Stimulated activated CD8-positive, alpha-beta memory T cell treated with anti-CD3 and anti-CD28 coated beads, Interleukin-7, amount 100 ng/mL, for 4 hours (primary cell): Measurements from ENCODE around the gene MLF2.

Experiments used
- DNase-seq, 2 donors: peaks; one replicate each; pipeline ENCODE4 v3.0.0-alpha.2; 2020; ENCODE audit warnings: low read depth in 2 of 2

Gene MLF2, protein sequence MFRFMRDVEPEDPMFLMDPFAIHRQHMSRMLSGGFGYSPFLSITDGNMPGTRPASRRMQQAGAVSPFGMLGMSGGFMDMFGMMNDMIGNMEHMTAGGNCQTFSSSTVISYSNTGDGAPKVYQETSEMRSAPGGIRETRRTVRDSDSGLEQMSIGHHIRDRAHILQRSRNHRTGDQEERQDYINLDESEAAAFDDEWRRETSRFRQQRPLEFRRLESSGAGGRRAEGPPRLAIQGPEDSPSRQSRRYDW

GRCh38 chr12:6752921-6753771 is at the start of gene MLF2:
TSS of gene MLF2 (minus strand) at chr12:6753141. CDS start at chr12:6752334, 807 bp downstream.
- DNase-seq = peak; percentile 94 to 96

GRCh38 chr12:6799147-6799546 is 46.2 kb upstream of the MLF2 start:
- DNase-seq = no peak

GRCh38 chr12:6796576-6796975 is 43.6 kb upstream of the MLF2 start:
- DNase-seq = no peak

- DNase-seq = no peak
These were observed 42.1 kb upstream of the MLF2 start for GRCh38 chr12:6795088-6795487.

- no peak for DNase-seq
These were observed 39.7 kb upstream of the MLF2 start for GRCh38 chr12:6792522-6793201.

DNA sequence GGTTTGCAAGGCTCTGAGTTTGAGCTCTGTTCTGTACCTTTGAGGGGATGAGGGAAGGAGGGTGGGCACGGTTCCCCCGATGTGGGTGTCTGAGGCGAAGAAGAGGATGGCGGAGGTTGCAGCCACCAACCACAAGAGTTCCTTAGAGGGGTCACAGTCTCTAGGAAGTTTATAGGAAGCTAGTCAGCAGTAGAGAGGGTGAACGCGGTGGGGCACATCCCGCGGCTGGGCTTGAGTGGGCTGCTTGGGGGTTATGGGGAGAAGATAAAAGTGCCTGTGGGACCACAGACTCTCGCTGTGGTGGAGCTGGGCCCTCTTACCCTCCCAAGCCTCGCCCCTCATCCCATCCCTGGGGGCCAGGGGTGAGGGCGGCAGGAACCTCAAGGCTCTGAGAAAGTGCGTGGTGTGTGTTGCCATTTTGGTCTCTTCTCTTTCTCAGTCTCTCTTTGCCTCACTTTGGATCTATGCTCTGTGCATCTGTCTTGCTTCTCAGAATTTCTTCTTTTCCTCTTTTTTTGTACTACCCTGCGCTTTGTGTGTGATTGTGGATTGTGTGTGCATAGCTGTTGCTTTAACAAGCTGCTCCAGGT is 39.1 kb upstream of the MLF2 start:
- DNase-seq = no peak

- DNase-seq = no peak
These were observed 37.7 kb upstream of the MLF2 start for GRCh38 chr12:6790496-6791150.

DNA sequence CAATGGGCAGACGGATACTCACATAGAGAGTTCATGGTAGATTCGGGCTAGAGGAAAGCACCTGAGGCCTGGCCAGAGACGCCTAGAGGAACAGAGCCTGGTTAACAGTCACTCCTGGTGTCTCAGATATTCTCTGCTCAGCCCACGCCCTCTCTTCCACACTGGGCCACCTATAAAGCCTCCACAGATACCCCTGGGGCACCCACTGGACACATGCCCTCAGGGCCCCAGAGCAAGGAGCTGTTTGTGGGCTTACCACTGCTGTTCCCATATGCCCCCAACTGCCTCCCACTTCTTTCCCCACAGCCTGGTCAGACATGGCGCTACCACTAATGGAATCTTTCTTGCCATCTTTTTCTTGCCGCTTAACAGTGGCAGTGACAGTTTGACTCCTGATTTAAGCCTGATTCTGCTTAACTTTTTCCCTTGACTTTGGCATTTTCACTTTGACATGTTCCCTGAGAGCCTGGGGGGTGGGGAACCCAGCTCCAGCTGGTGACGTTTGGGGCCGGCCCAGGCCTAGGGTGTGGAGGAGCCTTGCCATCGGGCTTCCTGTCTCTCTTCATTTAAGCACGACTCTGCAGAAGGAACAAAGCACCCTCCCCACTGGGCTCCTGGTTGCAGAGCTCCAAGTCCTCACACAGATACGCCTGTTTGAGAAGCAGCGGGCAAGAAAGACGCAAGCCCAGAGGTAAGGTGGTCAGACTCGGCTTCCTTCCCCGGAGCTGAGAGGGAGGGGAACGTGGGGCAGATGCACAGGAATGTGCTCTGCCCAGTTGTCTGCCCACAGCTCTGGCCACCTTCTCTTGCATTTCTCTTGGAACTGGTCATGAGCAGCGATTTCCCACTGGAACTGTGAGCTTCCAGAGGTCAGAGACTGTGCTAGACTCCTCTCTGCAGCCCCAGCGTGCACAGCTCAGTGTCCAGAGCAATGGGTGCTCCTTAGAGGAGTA is 36.3 kb upstream of the MLF2 start, which contains the start of gene CD4:
Gene CD4, plus strand, starts transcription at position 557 of the 953 bp plus-strand sequence. CDS start 10,611 bp downstream, outside the sequence.
- DNase-seq = no peak

DNA sequence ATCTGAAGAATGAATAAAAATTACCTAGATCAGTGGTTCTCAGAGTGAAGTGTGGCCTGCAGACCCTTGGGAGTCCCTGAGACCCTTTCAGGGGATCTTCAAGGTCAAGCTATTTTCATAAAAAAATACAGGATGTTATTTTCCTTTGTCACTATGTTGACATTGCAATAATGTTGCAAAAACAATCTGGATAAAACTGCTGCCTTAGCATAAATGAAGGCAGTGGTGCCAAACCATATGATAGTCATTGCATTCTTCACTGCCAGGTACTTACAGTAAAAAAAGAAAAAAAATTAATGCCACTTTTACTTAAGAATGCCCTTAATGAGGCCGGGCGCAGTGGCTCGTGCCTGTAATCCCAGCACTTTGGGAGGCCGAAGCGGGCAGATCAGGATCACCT is 34.4 kb upstream of the MLF2 start:
- DNase-seq = no peak

GRCh38 chr12:6786416-6787094 is 33.6 kb upstream of the MLF2 start:
- no peak for DNase-seq

DNA sequence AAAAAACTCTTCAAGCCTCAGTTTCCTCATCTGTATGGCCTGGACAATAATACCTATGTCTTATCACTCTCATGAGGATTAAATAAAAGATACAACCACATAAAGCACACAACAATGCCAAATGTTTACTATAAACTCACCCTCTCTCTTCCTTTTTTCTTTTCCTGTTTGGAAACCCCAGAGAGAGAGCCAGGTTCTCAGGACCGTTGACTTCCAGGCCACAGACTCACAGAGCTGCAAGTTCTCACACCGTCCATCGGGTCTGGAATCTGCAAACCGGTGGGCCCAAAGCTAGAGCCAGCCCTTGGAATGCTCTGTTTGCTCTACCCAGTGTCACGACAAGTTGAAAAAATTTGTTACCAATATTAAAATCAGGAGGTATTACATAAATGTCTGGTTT is 31.8 kb upstream of the MLF2 start:
- no peak for DNase-seq

DNA sequence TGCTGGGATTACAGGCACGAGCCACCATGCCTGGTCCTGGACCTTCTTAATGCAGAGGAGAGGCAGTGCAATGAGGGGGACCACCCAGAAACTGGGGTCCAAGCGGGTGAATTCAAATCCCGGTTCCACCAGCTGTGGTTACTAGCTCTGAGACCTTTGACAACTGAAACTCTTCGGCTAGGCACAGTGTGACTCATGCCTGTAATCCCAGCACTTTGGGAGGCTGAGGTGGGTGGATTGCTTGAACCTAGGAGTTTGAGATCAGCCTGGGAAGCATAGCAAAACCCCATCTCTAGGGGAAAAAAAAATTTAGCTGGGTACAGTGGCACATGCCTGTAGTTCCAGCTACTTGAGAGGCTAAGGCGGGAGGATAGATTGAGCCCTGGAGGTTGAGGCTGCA is 31.4 kb upstream of the MLF2 start:
- DNase-seq = no peak

GRCh38 chr12:6783828-6784227 is 30.9 kb upstream of the MLF2 start:
- DNase-seq = no peak

DNA sequence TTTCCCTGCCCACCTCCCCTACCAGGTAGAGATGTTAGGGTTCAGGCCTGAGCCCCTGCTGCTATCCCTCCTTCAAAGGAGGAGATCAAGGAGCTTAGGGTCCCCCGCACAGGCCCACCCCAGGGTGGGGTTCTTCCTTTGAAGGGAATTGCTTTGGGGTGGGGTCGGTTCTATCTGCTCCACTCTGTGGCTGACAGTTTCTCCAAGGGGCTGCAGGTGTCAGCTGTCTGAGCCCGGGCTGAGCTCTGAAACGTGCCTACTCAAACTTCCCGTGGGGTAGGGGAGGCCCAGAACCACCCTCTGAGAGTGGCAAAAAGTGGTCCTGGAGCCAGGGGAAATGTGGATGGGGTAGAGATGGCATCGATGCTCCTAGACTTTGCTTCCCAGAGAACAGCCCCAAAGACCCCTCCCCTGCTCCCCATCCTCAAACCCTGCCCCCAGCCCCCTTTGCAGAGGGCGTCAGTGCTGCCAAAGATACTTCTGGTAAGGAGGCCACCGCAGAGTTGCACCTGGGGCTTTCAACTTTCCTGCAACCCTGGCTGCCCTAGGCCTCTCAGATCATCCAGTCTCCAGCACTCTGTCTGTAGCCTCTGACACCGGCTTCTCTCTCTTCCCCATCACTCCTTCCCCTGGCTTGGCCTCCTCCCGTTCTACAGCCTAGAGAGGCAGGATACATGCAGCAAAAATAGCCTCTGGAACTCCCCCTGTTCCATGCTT is 30.1 kb upstream of the MLF2 start:
- DNase-seq = no peak

GRCh38 chr12:6782119-6782518 is 29.2 kb upstream of the MLF2 start:
- no peak for DNase-seq

GRCh38 chr12:6780573-6780972 is 27.6 kb upstream of the MLF2 start:
- DNase-seq = no peak

GRCh38 chr12:6779708-6780432 is 26.9 kb upstream of the MLF2 start:
- no peak for DNase-seq
